Mesodermal cell (in vitro differentiated cells): ENCODE measurements around the gene LMO3.
"Not testable (repeated sequence)": the region's sequence is repeated elsewhere in the genome, so short reads cannot be mapped to it uniquely, and the experiment has no call there.

Source experiments
- H3K27ac ChIP-seq: 2 replicates; pipeline ENCODE4 v1.7.0; 2013; ENCODE audit warnings: mild to moderate bottlenecking, low read depth, low read length, moderate library complexity; ENCODE audit not compliant: severe bottlenecking
- H3K36me3 ChIP-seq: 2 replicates; pipeline ENCODE4 v1.7.1; 2013; ENCODE audit warnings: mild to moderate bottlenecking, low read length, moderate library complexity; ENCODE audit not compliant: control insufficient read depth, insufficient read depth
- H3K4me1 ChIP-seq: one replicate; pipeline ENCODE4 v1.7.1; 2013; ENCODE audit warnings: mild to moderate bottlenecking, low read length; ENCODE audit not compliant: insufficient read depth, control insufficient read depth, poor library complexity, severe bottlenecking
- H3K4me3 ChIP-seq: 2 replicates; pipeline ENCODE4 v1.7.0; 2013; ENCODE audit warnings: low read length, control low read depth, mild to moderate bottlenecking; ENCODE audit not compliant: insufficient read depth, poor library complexity, severe bottlenecking; ENCODE audit errors: extremely low read depth
- H3K9me3 ChIP-seq: 2 replicates; pipeline ENCODE4 v1.7.1; 2013; ENCODE audit warnings: mild to moderate bottlenecking, low read length, moderate library complexity; ENCODE audit not compliant: control insufficient read depth
- WGBS, 2 experiments: methylation state at CpG; one replicate each; pipeline ENCODE4 v1.1.5; 2013; ENCODE audit warnings: missing lambda C conversion rate in 2 of 2; ENCODE audit not compliant: insufficient coverage in 2 of 2; 5-methylcytosine and 5-hydroxymethylcytosine counted together

The LMO3 gene

GRCh38 chr12:16553457-16553856 lies 52.5 kb downstream of the LMO3 start:
- WGBS, 2 experiments, result no CpG with 5 or more reads among the region's 3 CpGs
- H3K27ac ChIP-seq, result no peak overlapping the region
- peaks cover 5% of the 10 kb centered on the region for H3K4me1 ChIP-seq
- no peaks in the 10 kb centered on the region for H3K9me3 ChIP-seq
- no peaks in the 10 kb centered on the region for H3K36me3 ChIP-seq
- H3K4me3 ChIP-seq, result no peak overlapping the region

- Histone ChIP-seq H3K4me3 (no peak overlapping the region), H3K27ac (no peak overlapping the region), H3K4me1 (peaks cover 5% of the 10 kb centered on the region), H3K36me3 (no peaks in the 10 kb centered on the region), H3K9me3 (no peaks in the 10 kb centered on the region)
Observed at GRCh38 chr12:16552301-16552700, 53.7 kb downstream of the LMO3 start.

- H3K27ac ChIP-seq, result no peak overlapping the region
- H3K36me3 ChIP-seq, result no peaks in the 10 kb centered on the region
- no peaks in the 10 kb centered on the region for H3K9me3 ChIP-seq
- no peak overlapping the region for H3K4me3 ChIP-seq
- H3K4me1 ChIP-seq, result no peaks in the 10 kb centered on the region
- WGBS, 2 experiments, result 80 to 95% methylated on average over 2 to 3 of the region's 3 CpGs
Observed at GRCh38 chr12:16545836-16546235, 60.1 kb downstream of the LMO3 start.

- H3K4me3 ChIP-seq, result no peak overlapping the region
- H3K36me3 ChIP-seq, result no peaks in the 10 kb centered on the region
- H3K27ac ChIP-seq, result no peak overlapping the region
- no peaks in the 10 kb centered on the region for H3K4me1 ChIP-seq
- no peaks in the 10 kb centered on the region for H3K9me3 ChIP-seq
- no CpG with 5 or more reads among the region's 2 CpGs for WGBS, 2 experiments
Observed at GRCh38 chr12:16542586-16542985, 63.4 kb downstream of the LMO3 start.

- 83 to 88% methylated on average over 1 of the region's 1 CpG for WGBS, 2 experiments
- H3K4me3 ChIP-seq, H3K4me1 ChIP-seq, H3K36me3 ChIP-seq, H3K27ac ChIP-seq, H3K9me3 ChIP-seq: not testable (repeated sequence)
Observed at GRCh38 chr12:16537652-16538051, 68.3 kb downstream of the LMO3 start.

- H3K4me3 ChIP-seq, result no peak overlapping the region
- 88 to 100% methylated on average over 3 of the region's 3 CpGs for WGBS, 2 experiments
- H3K9me3 ChIP-seq, result no peaks in the 10 kb centered on the region
- H3K4me1 ChIP-seq, result no peaks in the 10 kb centered on the region
- H3K27ac ChIP-seq, result no peak overlapping the region
- no peaks in the 10 kb centered on the region for H3K36me3 ChIP-seq
Observed at GRCh38 chr12:16531621-16532020, 74.3 kb downstream of the LMO3 start.

GRCh38 chr12:16530268-16530850 lies 75.6 kb downstream of the LMO3 start:
- WGBS, 2 experiments, result 67% methylated on average over 1 of the region's 2 CpGs; no CpG with 5 or more reads in 1 of the 2 experiments
- H3K9me3 ChIP-seq, result no peaks in the 10 kb centered on the region

GRCh38 chr12:16526693-16527092 lies 79.3 kb downstream of the LMO3 start:
- no peaks in the 10 kb centered on the region for H3K4me1 ChIP-seq
- no peaks in the 10 kb centered on the region for H3K9me3 ChIP-seq
- no peak overlapping the region for H3K27ac ChIP-seq
- WGBS, 2 experiments, result 85% methylated on average over 2 of the region's 2 CpGs; no CpG with 5 or more reads in 1 of the 2 experiments
- no peak overlapping the region for H3K4me3 ChIP-seq
- no peaks in the 10 kb centered on the region for H3K36me3 ChIP-seq

More at GRCh38 chr12:16530268-16530850, 75.6 kb downstream of the LMO3 start:
- Histone ChIP-seq H3K36me3 (no peaks in the 10 kb centered on the region), H3K4me3 (no peak overlapping the region), H3K27ac (no peak overlapping the region), H3K4me1 (no peaks in the 10 kb centered on the region)

GRCh38 chr12:16524378-16524777 lies 81.6 kb downstream of the LMO3 start:
- Histone ChIP-seq H3K36me3 (no peaks in the 10 kb centered on the region), H3K9me3 (no peaks in the 10 kb centered on the region), H3K4me1 (no peaks in the 10 kb centered on the region), H3K27ac (no peak overlapping the region), H3K4me3 (no peak overlapping the region)
- WGBS, 2 experiments, result no CpG with 5 or more reads among the region's 1 CpG

- Histone ChIP-seq H3K36me3 (no peaks in the 10 kb centered on the region), H3K4me1 (no peaks in the 10 kb centered on the region), H3K27ac (no peak overlapping the region), H3K9me3 (no peaks in the 10 kb centered on the region), H3K4me3 (no peak overlapping the region)
Observed at GRCh38 chr12:16523951-16524331, 82.0 kb downstream of the LMO3 start.

GRCh38 chr12:16523284-16523950 lies 82.5 kb downstream of the LMO3 start:
- Histone ChIP-seq H3K4me3 (no peak overlapping the region), H3K4me1 (no peaks in the 10 kb centered on the region), H3K36me3 (no peaks in the 10 kb centered on the region), H3K9me3 (no peaks in the 10 kb centered on the region), H3K27ac (no peak overlapping the region)
- no CpG with 5 or more reads among the region's 5 CpGs for WGBS, 2 experiments
